K562 treated with DMSO at 1 percent for 48 hours (cell line): ENCODE measurements around the gene GTF2H2. TPM values are rescaled to one million over a fixed set of nuclear protein-coding genes. Genes with fewer than 3 reads are reported as not detected.

Experiments used
- total RNA-seq: library from RNA; unstranded; fragments of 300-600 nt; gene quantifications from 2 replicates; pipeline ENCODE4 v1.2.3, GENCODE V29; 2022; ENCODE audit warnings: low replicate concordance; ENCODE audit errors: extremely low read depth

The GTF2H2 gene
- not detected in 2 replicates for total RNA-seq

GRCh38 chr5:71067262-71067928 is at the start of gene GTF2H2:
GTF2H2 (minus strand) TSS chr5:71067676; CDS start chr5:71062763, 4,913 bp downstream.

GRCh38 chr5:71025289-71025953 is 42.1 kb downstream of the GTF2H2 start, which contains the start of gene NAIP:
NAIP (minus strand) TSS chr5:71025339; CDS start chr5:71012915, 12,424 bp downstream.

Other genes starting within 250 kb of the GTF2H2 start
- gene SERF1A, start 167.0 kb downstream of the GTF2H2 start, total RNA-seq: not detected in 2 replicates
- not detected in 2 replicates for gene SMN1, start 142.6 kb downstream of the GTF2H2 start, total RNA-seq
- not detected in 2 replicates for gene NAIP, start 42.3 kb downstream of the GTF2H2 start, total RNA-seq